HG03159 (cell line): ENCODE data around the gene CLNS1A.
A peak's percentile ranks its signal among the peaks of the same experiment; 100 is the strongest.
"Not testable (repeated sequence)": the region's sequence is repeated elsewhere in the genome, so short reads cannot be mapped to it uniquely, and the experiment has no call there.

Source experiments
- ATAC-seq: cut with Tn5 transposase; IDR thresholded peaks from one replicate; pipeline ENCODE4 v1.9.1; 2021; ENCODE audit warnings: mild to moderate bottlenecking, moderate library complexity; ENCODE audit not compliant: unreplicated experiment

Gene CLNS1A

DNA sequence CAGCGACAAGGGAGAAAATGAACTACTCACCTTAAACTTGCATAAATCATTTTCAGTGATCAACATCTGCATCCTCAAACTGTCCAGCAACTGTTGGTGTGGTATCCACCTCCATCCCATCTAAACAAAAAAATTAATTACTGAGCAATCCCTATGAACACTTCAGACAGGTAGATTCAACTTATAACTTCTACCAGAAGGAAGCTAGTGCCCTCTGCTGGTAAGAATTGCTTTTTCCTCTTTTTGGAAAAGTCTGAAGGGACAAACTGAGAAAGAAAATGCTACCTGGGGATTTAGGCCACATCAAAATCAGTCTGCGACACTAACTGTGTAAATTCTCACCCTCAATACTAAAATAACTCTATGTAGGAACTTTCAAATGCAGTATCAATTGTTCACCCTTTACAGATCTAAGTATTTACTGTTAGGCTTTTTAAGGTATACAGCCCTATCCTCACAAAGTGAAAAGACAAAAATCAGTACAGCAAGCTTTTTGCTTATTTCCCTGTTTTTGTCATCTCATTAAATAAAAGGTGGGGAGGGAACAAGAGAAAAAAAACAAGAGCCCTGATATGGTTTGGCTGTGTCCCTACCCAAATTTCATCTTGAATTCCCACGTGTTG, 17.9 kb downstream of the CLNS1A start:
- ATAC-seq: no peak

GRCh38 chr11:77617892-77618291, 19.7 kb downstream of the CLNS1A start:
- no peak for ATAC-seq

DNA sequence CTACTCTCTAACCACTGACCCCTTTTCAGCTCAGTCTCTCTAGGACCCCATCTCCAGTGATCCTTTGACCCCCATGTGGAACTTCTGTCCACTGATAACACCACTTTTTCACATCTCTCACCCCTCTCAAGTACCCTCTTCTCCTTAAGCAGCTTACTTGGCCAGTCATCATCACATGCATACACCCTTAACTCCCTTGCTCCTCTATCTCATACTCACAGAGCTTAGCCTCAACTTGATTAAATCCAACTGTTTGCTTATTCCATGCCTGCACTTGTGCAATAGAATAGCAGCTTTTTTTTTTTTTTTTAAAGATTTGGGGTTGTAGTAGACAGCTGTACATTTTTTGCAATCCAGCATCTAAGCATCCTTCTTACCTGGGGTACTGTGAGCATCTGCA, 25.7 kb downstream of the CLNS1A start:
- no peak for ATAC-seq

DNA sequence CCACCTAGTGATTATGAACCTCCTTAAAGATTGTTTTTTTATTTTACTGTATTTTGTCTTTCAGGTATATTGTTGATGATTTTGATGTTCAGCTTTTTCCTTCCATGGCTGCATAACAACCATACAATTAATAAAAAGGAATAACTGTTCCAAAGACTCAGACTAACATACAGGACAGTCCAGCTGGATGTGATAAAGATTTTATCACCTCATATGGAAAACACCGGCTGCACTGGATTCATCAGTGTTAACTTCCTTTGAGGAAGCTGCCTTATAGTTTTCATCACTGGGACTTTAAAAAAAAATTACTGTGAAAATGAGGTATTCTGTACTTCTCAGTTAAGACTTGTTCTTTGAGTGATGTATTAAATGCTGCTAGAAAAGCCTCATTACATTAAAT, 28.4 kb downstream of the CLNS1A start:
- no peak for ATAC-seq

GRCh38 chr11:77604281-77604680, 33.3 kb downstream of the CLNS1A start:
- ATAC-seq: no peak

DNA sequence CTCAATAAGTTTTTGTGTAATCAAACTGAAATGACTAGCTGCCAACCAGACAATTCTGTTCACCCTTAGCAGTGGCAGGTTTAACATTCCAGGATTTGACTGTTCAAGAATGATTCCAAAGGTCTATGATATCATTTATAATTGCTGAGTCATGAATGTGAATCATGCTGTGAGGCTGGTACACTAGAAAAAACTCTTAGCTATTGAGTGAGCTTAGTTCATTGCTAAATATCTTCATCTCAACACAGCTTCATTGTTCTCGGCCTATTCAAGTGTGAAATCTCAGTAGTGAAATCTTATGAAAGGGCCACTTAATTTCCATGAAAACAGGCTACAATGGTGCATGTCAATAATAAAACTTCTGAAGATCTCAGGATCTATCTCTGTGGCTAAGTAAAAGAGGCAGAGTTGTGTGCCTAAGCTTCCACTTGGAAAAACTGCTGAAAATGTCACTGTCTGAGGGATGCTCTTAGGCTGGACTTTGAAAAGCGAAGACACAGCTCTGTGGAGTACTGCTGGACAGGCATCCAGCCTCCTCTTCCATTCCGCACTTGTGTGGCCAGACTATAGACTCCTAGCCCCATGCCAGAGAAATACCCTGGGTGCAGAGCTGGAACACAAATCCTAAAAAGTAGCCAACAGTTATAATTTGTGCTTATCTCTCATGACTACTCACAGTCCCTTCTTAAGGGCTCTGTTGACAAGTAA, 35.1 kb downstream of the CLNS1A start:
- ATAC-seq: no peak

DNA sequence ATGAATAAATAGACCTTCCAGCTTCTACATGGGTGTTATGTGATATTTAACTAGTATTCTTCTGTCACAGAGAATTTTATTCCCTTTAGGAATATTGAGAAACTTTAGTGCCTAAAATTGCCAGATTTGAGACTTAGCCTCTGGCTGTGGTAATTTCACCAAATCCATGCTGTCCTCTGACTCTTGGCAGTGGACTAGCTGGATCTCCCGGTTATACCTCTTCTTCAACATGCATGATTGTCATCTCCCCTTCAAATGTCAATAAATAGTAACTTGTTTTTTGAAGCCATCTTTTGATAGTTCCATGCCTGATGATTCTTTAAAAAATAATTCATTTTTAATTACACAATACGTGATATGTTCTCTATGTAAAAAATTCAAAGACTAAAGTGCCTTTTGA, 39.4 kb downstream of the CLNS1A start:
- no peak for ATAC-seq

GRCh38 chr11:77596626-77597025, 41.0 kb downstream of the CLNS1A start:
- no peak for ATAC-seq

GRCh38 chr11:77593883-77594282, 43.7 kb downstream of the CLNS1A start:
- no peak for ATAC-seq

GRCh38 chr11:77592727-77593126, 44.9 kb downstream of the CLNS1A start:
- ATAC-seq: no peak

DNA sequence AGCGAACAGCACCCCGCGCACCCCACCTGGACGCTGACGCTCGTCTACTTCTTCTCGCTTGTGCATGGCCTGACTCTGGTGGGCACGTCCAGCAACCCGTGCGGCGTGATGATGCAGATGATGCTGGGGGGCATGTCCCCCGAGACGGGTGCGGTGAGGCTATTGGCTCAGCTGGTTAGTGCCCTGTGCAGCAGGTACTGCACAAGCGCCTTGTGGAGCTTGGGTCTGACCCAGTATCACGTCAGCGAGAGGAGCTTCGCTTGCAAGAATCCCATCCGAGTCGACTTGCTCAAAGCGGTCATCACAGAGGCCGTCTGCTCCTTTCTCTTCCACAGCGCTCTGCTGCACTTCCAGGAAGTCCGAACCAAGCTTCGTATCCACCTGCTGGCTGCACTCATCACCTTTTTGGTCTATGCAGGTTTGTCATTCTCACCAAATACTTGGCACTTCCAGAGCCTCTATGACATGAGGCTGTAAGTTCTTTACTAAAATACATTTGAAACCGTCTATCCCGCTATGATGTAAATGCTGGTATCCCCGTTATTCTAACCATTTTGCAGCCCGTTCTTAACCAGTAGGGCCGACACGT, 47.3 kb downstream of the CLNS1A start:
- ATAC-seq: no peak

DNA sequence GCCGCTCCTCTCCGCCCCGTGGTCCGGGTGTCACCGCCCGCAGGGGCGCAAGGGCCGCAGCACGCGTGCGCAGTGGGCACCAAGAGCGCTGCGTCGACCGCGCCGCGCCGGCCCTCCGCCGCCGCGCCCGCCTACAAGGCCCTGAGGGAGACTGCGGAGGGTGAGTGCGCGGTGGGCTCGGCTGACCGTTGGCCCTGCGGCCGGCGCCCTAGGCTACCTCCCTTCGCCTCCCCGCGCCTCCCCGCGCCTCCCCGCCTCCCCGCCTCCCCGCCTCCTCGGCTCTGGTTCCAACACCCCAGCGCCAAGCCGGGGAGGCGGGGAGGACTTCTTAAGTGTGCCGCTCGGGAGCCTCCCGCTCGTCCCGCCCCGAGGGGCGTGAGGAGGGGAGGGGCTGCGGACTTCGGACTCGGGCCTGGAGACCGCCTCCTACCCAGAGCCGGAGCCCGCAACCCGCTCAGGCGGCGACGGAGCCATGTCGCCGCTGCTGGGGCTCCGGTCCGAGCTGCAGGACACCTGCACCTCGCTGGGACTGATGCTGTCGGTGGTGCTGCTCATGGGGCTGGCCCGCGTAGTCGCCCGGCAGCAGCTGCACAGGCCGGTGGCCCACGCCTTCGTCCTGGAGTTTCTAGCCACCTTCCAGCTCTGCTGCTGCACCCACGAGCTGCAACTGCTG, 47.9 kb downstream of the CLNS1A start, which contains the start of gene AQP11:
TSS of gene AQP11 (plus strand) at position 433 of the 673 bp plus-strand sequence. CDS start at position 473, 40 bp downstream.
- ATAC-seq: peak; percentile 86

DNA sequence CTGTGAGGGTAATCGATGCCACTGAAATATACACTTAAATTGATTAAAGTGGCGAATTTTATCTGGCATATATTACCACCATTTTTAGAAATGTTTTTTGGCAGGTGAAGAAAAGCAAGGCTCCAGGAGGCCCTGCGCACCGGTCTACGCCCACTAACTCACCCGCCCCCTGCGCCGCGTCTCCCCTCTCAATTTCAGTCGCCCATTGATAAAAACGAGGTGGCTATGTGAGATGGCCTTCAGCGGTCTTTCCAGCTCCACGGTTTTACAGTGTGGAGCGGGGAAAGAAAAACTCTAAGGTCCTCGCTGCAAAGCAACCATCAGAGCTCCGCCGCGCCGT, 48.4 kb downstream of the CLNS1A start:
- ATAC-seq: peak; percentile 28

DNA sequence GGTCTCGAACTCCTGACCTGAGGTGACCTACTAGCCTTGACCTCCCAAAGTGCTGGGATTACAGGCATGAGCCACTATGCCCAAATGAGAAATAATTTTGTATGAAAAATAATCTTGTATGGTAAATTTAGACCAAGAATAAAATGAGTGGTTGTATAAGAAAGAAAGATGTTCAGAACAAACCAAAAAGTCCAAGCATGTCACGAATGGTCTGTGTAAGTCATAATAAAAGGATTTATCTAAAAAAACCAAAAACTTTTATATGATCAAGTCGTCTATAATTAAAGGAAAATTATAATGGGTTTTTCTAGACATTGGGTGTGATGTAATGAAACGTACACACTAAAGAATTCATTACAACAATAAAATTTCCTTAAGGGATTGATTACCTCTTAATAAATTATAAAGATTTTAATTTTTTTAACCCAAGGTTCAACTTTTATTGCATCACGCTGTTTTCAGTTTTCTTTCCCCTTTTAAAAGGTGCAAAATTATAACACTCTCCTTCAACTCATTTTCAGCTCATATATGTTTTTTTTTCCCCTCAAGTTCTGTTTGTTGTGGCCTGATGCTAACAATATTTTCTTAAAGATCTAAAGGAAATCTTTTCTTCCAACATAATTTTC, 56.8 kb downstream of the CLNS1A start:
- no peak for ATAC-seq

GRCh38 chr11:77575428-77575827, 62.2 kb downstream of the CLNS1A start:
- not testable (repeated sequence) for ATAC-seq

GRCh38 chr11:77570896-77571295, 66.7 kb downstream of the CLNS1A start:
- not testable (repeated sequence) for ATAC-seq

DNA sequence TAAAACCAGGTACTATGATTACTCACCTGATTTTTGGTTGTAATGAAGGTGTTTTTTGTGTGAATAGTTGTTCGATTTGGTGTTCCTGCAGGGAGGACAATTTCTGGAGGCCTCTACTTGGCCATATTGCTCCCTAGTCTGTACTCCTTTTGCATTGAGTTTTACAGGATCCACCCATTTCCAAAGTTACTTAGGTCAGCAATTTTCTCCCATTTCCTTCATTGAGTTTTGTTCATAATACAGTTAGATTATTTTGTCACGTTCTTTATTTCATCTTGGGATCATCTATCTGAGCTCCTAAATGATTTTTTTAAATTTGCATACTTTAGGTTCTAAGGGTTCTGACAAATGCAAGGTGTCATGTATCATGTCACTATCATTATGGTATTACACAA, 67.9 kb downstream of the CLNS1A start:
- ATAC-seq: no peak

GRCh38 chr11:77568916-77569675, 68.5 kb downstream of the CLNS1A start:
- ATAC-seq: no peak

DNA sequence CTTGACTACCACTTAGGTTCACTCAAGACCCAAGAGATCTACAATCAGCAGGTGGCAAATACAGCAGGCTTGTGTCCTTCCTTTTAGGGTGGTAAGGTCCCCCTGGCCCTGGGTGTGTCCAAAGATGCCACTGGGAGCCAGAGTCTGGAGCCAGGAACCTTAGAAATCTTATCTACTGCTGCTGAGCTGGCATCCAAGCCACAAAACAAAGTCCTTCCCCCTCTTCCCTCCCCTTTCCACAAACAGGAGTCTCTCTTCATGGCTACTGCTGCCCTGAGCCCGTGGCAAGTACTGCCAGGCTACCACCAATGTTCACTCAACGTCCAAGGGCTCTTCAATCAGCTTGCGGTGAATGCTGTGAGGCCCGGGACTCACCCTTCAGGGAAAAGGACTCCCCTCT, 69.3 kb downstream of the CLNS1A start:
- ATAC-seq: no peak
